ENCODE results near the gene MNAT1.
"Not testable (repeated sequence)": the region's sequence is repeated elsewhere in the genome, so short reads cannot be mapped to it uniquely, and the experiment has no call there.

Gene MNAT1

DNA sequence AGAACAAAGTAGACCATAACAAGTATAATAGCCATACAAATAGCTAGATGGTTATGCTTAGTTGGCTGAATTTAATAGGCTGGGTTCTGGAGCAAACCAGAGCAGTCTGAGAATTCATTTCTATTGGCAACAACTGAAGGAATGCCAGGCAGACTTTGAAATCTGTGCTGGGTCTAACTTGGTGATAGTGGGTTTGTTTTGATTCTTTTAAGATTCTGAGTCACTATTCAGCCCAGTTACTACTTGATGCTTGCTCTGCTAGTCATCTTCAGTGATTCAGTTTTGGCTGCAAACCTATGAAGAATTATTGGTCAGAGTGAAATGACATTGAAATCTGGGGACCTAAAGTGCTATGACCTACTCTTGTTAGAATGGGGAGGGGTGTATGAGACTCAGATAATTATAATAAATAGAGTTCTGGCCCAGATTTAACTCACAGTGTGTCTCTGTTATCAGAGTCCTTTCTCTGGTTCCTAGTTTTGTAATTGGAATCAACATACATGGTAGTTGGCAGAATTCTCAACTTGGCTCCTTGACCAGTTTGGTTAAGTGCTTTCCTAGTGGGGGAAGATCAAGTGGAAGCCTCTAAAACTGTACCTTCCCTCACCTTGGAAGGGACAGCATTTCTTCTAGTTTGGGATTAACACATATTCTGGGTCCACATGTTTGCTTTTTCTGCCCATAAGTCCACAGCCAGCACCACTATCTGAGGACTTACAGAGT, 43.5 kb downstream of the MNAT1 start:
- no peak overlapping the region for H3K27ac ChIP-seq (ENCODE audit: low read length)
- no peaks in the 10 kb centered on the region for H3K9me3 ChIP-seq (ENCODE audit: control insufficient read depth in 1 of 2, low read length in 2 of 2)
- no peaks in the 10 kb centered on the region for H3K27me3 ChIP-seq (ENCODE audit: low read depth, low read length)
- H3K4me1 ChIP-seq (ENCODE audit: control insufficient read depth in 1 of 2, insufficient read depth in 2 of 2, low read length in 2 of 2), result peaks cover 0 to 16% of the 10 kb centered on the region in 2 donors
- no peak overlapping the region for H3K4me3 ChIP-seq (ENCODE audit: low read depth in 1 of 2, low read length in 2 of 2)
- no peaks in the 10 kb centered on the region for H3K36me3 ChIP-seq (ENCODE audit: control insufficient read depth in 1 of 2, insufficient read depth in 2 of 2, low read length in 2 of 2)

DNA sequence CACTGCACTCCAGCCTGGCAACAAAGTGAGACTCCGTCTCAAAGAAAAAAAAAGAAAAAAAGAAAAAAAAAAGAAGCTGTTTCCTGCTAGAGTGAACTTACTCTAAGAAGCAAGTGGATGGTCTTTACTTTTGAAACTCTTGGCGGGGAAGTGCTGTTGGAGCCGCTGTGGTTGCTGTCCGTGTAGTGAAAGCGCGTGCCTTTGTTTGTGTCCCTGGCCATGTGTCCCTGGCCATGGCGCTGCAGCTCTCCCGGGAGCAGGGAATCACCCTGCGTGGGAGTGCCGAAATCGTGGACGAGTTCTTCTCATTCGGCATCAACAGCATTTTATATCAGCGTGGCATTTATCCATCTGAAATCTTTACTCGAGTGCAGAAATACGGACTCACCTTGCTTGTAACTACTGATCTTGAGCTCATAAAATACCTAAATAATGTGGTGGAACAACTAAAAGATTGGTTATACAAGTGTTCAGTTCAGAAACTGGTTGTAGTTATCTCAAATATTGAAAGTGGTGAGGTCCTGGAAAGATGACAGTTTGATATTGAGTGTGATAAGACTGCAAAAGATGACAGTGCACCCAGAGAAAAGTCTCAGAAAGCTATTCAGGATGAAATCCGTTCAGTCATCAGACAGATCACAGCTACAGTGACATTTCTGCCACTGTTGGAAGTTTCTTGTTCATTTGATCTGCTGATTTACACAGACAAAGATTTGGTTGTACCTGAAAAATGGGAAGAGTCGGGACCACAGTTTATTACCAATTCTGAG, 45.4 kb downstream of the MNAT1 start:
- H3K27ac ChIP-seq (ENCODE audit: low read length); H3K36me3 ChIP-seq (ENCODE audit: control insufficient read depth in 1 of 2, insufficient read depth in 2 of 2, low read length in 2 of 2): not testable (repeated sequence)
- H3K4me1 ChIP-seq (ENCODE audit: control insufficient read depth in 1 of 2, insufficient read depth in 2 of 2, low read length in 2 of 2), result peaks cover 0 to 18% of the 10 kb centered on the region in 2 donors

DNA sequence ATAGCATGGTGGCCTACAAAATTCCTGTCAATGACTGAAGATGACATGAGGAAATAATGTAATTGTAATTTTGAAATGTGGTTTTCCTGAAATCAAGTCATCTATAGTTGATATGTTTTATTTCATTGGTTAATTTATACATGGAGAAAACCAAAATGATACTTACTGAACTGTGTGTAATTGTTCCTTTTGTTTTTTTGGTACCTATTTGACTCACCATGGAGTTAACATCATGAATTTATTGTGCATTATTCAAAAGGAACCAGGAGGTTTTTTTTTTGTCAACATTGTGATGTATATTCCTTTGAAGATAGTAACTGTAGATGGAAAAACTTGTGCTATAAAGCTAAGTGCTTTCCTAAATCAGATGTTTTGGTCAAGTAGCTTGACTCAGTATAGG, 46.0 kb downstream of the MNAT1 start:
- H3K4me3 ChIP-seq (ENCODE audit: low read depth in 1 of 2, low read length in 2 of 2); H3K9me3 ChIP-seq (ENCODE audit: control insufficient read depth in 1 of 2, low read length in 2 of 2); H3K27me3 ChIP-seq (ENCODE audit: low read depth, low read length); H3K36me3 ChIP-seq (ENCODE audit: control insufficient read depth in 1 of 2, insufficient read depth in 2 of 2, low read length in 2 of 2); H3K27ac ChIP-seq (ENCODE audit: low read length): not testable (repeated sequence)
- peaks cover 0 to 18% of the 10 kb centered on the region in 2 donors for H3K4me1 ChIP-seq (ENCODE audit: control insufficient read depth in 1 of 2, insufficient read depth in 2 of 2, low read length in 2 of 2)

More for the DNA sequence above, 45.4 kb downstream of the MNAT1 start:
- H3K9me3 ChIP-seq (ENCODE audit: control insufficient read depth in 1 of 2, low read length in 2 of 2); H3K27me3 ChIP-seq (ENCODE audit: low read depth, low read length); H3K4me3 ChIP-seq (ENCODE audit: low read depth in 1 of 2, low read length in 2 of 2): not testable (repeated sequence)

DNA sequence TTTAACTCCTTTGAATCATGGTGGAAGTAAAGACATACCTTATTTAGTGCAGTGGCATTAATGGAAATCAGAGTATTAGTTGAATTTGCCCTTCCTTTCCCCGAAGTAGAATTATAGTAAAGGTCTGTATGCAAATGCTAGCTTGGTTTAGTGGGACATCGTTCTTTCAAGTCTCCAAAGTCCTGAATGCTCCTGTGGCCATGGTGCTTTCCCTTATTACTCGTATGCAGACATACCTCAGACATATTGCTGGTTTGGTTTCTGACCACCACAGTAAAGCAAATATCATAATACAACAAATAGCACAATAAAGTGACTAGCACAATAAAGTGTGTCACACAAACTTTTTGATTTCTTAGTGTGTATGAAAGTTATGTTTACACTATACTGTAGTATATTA, 52.3 kb downstream of the MNAT1 start:
- Histone ChIP-seq H3K4me1 (ENCODE audit: control insufficient read depth in 1 of 2, insufficient read depth in 2 of 2, low read length in 2 of 2) (peaks cover 0 to 11% of the 10 kb centered on the region in 2 donors), H3K9me3 (ENCODE audit: control insufficient read depth in 1 of 2, low read length in 2 of 2) (no peaks in the 10 kb centered on the region), H3K4me3 (ENCODE audit: low read depth in 1 of 2, low read length in 2 of 2) (no peak overlapping the region), H3K36me3 (ENCODE audit: control insufficient read depth in 1 of 2, insufficient read depth in 2 of 2, low read length in 2 of 2) (peaks cover 0 to 10% of the 10 kb centered on the region in 2 donors), H3K27ac (ENCODE audit: low read length) (no peak overlapping the region), H3K27me3 (ENCODE audit: low read depth, low read length) (no peaks in the 10 kb centered on the region)

DNA sequence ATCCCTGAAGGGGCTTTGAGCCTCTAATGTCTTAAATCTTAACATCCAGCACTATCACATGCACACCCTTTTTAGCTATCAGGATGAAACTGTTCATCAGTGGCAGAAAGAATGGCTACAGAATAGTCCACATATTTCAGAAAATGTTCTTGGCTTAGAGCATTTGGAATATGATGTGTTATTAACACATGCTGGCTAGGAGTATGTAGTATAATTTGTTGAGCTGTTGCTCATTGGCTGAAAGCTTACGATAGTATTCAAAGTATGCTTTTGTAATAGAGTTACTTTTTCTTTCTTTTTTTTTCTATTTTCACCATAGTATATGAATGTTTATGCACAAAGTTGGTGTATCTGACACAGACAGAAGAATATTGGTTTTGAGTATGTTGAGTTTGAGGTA, 55.1 kb downstream of the MNAT1 start:
- H3K4me1 ChIP-seq (ENCODE audit: control insufficient read depth in 1 of 2, insufficient read depth in 2 of 2, low read length in 2 of 2), result peaks cover 0 to 4% of the 10 kb centered on the region in 2 donors
- H3K9me3 ChIP-seq (ENCODE audit: control insufficient read depth in 1 of 2, low read length in 2 of 2), result no peaks in the 10 kb centered on the region
- H3K27me3 ChIP-seq (ENCODE audit: low read depth, low read length), result no peaks in the 10 kb centered on the region
- H3K36me3 ChIP-seq (ENCODE audit: control insufficient read depth in 1 of 2, insufficient read depth in 2 of 2, low read length in 2 of 2), result peaks cover 0 to 10% of the 10 kb centered on the region in 2 donors
- H3K27ac ChIP-seq (ENCODE audit: low read length), result no peak overlapping the region
- H3K4me3 ChIP-seq (ENCODE audit: low read depth in 1 of 2, low read length in 2 of 2), result no peak overlapping the region

DNA sequence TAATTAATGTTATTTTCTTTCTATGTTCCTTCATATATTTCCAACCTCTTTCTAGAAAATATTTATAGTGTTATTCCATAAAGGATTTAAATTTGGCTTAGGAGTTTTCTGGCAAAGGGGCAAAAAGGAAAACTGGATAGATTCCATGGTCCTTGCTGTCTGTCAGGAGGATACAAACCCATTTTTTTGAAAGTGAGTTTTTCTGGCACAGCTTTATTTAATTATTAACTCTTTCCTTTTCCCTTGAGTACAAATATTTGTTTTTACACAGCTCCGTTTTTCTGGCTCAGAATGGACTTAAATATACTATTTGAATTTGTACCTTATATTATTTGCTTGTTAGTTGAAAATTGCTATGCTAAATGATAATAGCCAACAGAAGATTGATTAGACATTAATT, 56.3 kb downstream of the MNAT1 start:
- peaks cover 0 to 10% of the 10 kb centered on the region in 2 donors for H3K36me3 ChIP-seq (ENCODE audit: control insufficient read depth in 1 of 2, insufficient read depth in 2 of 2, low read length in 2 of 2)
- H3K9me3 ChIP-seq (ENCODE audit: control insufficient read depth in 1 of 2, low read length in 2 of 2), result no peaks in the 10 kb centered on the region
- H3K4me1 ChIP-seq (ENCODE audit: control insufficient read depth in 1 of 2, insufficient read depth in 2 of 2, low read length in 2 of 2), result peaks cover 0 to 4% of the 10 kb centered on the region in 2 donors

DNA sequence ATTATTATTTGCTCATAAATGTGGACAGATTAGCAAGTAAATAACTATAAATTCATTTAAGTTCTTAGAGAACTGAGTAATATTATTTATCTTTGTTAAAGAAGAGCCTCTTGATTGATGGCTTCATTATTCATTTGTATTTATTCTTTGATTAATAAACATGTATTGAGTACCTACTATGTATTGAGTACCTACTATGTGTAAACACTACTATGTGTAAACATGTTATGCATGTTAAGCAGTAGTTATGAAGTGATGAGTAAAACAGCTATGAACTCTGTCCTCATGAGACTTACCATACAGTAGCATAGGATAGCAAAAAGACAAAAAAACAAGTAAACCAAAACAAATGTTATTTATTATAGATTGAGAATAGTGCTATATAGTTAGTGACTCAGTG, 61.9 kb downstream of the MNAT1 start:
- no peak overlapping the region for H3K27ac ChIP-seq (ENCODE audit: low read length)
- no peaks in the 10 kb centered on the region for H3K36me3 ChIP-seq (ENCODE audit: control insufficient read depth in 1 of 2, insufficient read depth in 2 of 2, low read length in 2 of 2)
- no peaks in the 10 kb centered on the region for H3K27me3 ChIP-seq (ENCODE audit: low read depth, low read length)
- no peak overlapping the region for H3K4me3 ChIP-seq (ENCODE audit: low read depth in 1 of 2, low read length in 2 of 2)
- no peaks in the 10 kb centered on the region for H3K4me1 ChIP-seq (ENCODE audit: control insufficient read depth in 1 of 2, insufficient read depth in 2 of 2, low read length in 2 of 2)
- no peaks in the 10 kb centered on the region for H3K9me3 ChIP-seq (ENCODE audit: control insufficient read depth in 1 of 2, low read length in 2 of 2)

More for the DNA sequence above, 56.3 kb downstream of the MNAT1 start:
- Histone ChIP-seq H3K27me3 (ENCODE audit: low read depth, low read length) (no peaks in the 10 kb centered on the region), H3K27ac (ENCODE audit: low read length) (no peak overlapping the region), H3K4me3 (ENCODE audit: low read depth in 1 of 2, low read length in 2 of 2) (no peak overlapping the region)

DNA sequence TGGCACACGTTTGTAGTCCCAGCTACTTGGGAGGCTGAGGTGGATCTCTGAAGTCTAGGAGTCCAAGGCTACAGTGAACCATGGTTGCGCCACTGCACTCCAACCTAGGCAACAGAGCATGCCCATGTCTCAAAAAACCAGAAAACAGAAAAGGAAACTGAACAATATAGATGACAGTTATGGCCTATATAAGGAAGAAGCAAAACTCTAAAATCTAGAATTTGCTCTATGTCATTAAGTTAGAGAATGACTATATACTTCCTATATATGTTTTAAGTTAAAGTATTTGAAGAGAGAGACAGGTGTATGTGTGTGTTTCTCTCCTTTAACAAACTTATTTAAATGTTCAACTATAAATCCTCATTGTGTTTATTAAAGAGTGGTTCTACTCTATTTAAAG, 65.8 kb downstream of the MNAT1 start:
- no peaks in the 10 kb centered on the region for H3K9me3 ChIP-seq (ENCODE audit: control insufficient read depth in 1 of 2, low read length in 2 of 2)
- H3K4me3 ChIP-seq (ENCODE audit: low read depth in 1 of 2, low read length in 2 of 2), result no peak overlapping the region
- no peaks in the 10 kb centered on the region for H3K36me3 ChIP-seq (ENCODE audit: control insufficient read depth in 1 of 2, insufficient read depth in 2 of 2, low read length in 2 of 2)
- no peak overlapping the region for H3K27ac ChIP-seq (ENCODE audit: low read length)
- no peaks in the 10 kb centered on the region for H3K27me3 ChIP-seq (ENCODE audit: low read depth, low read length)
- no peaks in the 10 kb centered on the region for H3K4me1 ChIP-seq (ENCODE audit: control insufficient read depth in 1 of 2, insufficient read depth in 2 of 2, low read length in 2 of 2)

DNA sequence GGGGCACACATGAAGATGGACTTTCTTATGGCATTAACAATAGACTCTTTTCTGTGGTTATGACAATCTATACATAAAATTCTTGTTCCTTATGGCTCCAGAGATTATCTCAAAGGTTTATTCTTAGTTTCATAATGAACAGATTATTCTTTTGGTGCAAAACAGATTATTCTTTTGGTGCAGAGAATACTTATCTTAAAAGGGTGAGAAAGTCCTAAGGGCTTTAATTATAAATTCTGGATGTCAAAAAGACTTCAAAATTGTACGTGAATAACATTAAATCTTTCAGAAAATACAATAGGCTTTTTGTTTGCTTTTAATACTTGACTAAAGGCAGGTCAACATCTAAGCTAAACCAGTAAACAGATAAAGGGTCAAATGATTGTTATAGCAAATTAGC, 69.3 kb downstream of the MNAT1 start:
- no peaks in the 10 kb centered on the region for H3K4me1 ChIP-seq (ENCODE audit: control insufficient read depth in 1 of 2, insufficient read depth in 2 of 2, low read length in 2 of 2)
- no peaks in the 10 kb centered on the region for H3K9me3 ChIP-seq (ENCODE audit: control insufficient read depth in 1 of 2, low read length in 2 of 2)
- no peak overlapping the region for H3K27ac ChIP-seq (ENCODE audit: low read length)
- H3K27me3 ChIP-seq (ENCODE audit: low read depth, low read length), result no peaks in the 10 kb centered on the region
- no peaks in the 10 kb centered on the region for H3K36me3 ChIP-seq (ENCODE audit: control insufficient read depth in 1 of 2, insufficient read depth in 2 of 2, low read length in 2 of 2)
- no peak overlapping the region for H3K4me3 ChIP-seq (ENCODE audit: low read depth in 1 of 2, low read length in 2 of 2)

DNA sequence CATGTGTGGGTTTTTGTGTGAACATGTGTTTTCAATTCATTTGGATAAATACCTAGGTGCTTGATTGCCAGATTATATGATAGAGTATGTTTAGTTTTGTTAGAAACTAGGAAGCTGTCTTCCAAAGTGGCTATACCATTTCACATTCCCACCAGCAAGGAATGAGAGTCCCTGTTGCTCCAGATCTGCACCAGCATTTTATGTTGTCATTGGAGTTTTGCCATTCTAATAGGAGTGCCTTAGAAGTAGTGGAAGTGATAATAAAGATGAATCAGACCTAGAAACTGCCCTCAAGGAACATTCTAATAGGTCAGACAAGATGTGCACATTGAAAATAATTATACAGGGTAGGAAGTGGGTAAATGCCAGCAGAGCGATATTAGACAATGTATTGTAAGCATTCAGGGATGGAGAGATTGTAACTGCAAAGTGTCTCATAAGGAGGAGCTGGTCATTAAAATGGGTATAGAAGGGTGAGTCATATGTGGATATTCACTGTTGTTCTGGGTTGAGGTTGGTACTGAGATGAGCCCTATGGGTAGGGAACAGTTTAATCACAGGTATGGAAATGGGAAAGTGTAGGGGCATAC, 71.4 kb downstream of the MNAT1 start:
- H3K27me3 ChIP-seq (ENCODE audit: low read depth, low read length), result no peaks in the 10 kb centered on the region
- no peaks in the 10 kb centered on the region for H3K36me3 ChIP-seq (ENCODE audit: control insufficient read depth in 1 of 2, insufficient read depth in 2 of 2, low read length in 2 of 2)
- H3K9me3 ChIP-seq (ENCODE audit: control insufficient read depth in 1 of 2, low read length in 2 of 2), result no peaks in the 10 kb centered on the region
- no peak overlapping the region for H3K4me3 ChIP-seq (ENCODE audit: low read depth in 1 of 2, low read length in 2 of 2)
- no peaks in the 10 kb centered on the region for H3K4me1 ChIP-seq (ENCODE audit: control insufficient read depth in 1 of 2, insufficient read depth in 2 of 2, low read length in 2 of 2)
- no peak overlapping the region for H3K27ac ChIP-seq (ENCODE audit: low read length)

DNA sequence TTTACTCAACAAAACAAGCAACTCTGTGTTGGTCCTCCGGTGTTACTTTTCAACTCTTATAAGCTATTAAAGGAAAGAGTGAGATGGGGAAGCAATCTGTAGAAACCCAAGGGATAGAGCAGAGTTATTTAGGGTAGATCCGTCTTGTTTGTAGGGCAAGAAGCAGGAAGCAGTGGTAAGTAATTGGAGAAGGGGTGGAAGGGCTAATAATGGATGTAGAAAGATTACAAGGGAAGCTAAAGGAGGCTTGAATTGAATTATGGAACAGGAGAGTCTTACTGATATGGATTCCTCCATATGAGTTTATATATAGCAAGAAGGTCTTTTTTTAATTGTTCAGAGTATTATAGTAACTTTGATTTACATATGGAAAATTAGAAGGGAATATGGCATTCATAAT, 72.7 kb downstream of the MNAT1 start:
- no peaks in the 10 kb centered on the region for H3K9me3 ChIP-seq (ENCODE audit: control insufficient read depth in 1 of 2, low read length in 2 of 2)
- no peaks in the 10 kb centered on the region for H3K4me1 ChIP-seq (ENCODE audit: control insufficient read depth in 1 of 2, insufficient read depth in 2 of 2, low read length in 2 of 2)
- H3K27ac ChIP-seq (ENCODE audit: low read length), result no peak overlapping the region
- H3K27me3 ChIP-seq (ENCODE audit: low read depth, low read length), result no peaks in the 10 kb centered on the region
- H3K36me3 ChIP-seq (ENCODE audit: control insufficient read depth in 1 of 2, insufficient read depth in 2 of 2, low read length in 2 of 2), result peaks cover 3 to 4% of the 10 kb centered on the region in 2 donors
- H3K4me3 ChIP-seq (ENCODE audit: low read depth in 1 of 2, low read length in 2 of 2), result no peak overlapping the region

All from muscle layer of duodenum (tissue), 2 donors.